Measurements from ENCODE around the gene PDIA4. TPM values are rescaled to one million over a fixed set of nuclear protein-coding genes. Genes with fewer than 3 reads are reported as not detected.
"Not testable (repeated sequence)": the region's sequence is repeated elsewhere in the genome, so short reads cannot be mapped to it uniquely, and the experiment has no call there.

PDIA4 gene
- total RNA-seq, 1 donor from 2014 or later, result 414 TPM

GRCh38 chr7:149071641-149072437 is 43.5 kb upstream of the PDIA4 start:
- DNase-seq (ENCODE audit: low read depth) (no peak), FAIRE-seq (no peak)
- no peak for TF ChIP-seq CTCF (IDR thresholded peaks at IDR 0.05; ENCODE audit: insufficient read depth, low read length, severe bottlenecking)
- Histone ChIP-seq H3K27me3 (ENCODE audit: control insufficient read depth, insufficient read depth, low read length) (no peaks in the 10 kb centered on the region), H3K4me3 (ENCODE audit: low read depth, low read length) (no peak overlapping the region), H3K36me3 (ENCODE audit: control insufficient read depth, insufficient read depth, low read length) (peaks cover 19% of the 10 kb centered on the region)

GRCh38 chr7:149071182-149071635 is 42.9 kb upstream of the PDIA4 start:
- Histone ChIP-seq H3K27me3 (ENCODE audit: control insufficient read depth, insufficient read depth, low read length) (no peaks in the 10 kb centered on the region), H3K36me3 (ENCODE audit: control insufficient read depth, insufficient read depth, low read length) (peaks cover 19% of the 10 kb centered on the region), H3K4me3 (ENCODE audit: low read depth, low read length) (no peak overlapping the region)
- no peak for TF ChIP-seq CTCF (IDR thresholded peaks at IDR 0.05; ENCODE audit: insufficient read depth, low read length, severe bottlenecking)
- FAIRE-seq, result no peak
- DNase-seq (ENCODE audit: low read depth), result no peak

GRCh38 chr7:149070372-149071125 is 42.2 kb upstream of the PDIA4 start:
- no peaks in the 10 kb centered on the region for H3K27me3 ChIP-seq (ENCODE audit: control insufficient read depth, insufficient read depth, low read length)
- no peak for TF ChIP-seq CTCF (IDR thresholded peaks at IDR 0.05; ENCODE audit: insufficient read depth, low read length, severe bottlenecking)
- no peak for DNase-seq (ENCODE audit: low read depth)
- peaks cover 19% of the 10 kb centered on the region for H3K36me3 ChIP-seq (ENCODE audit: control insufficient read depth, insufficient read depth, low read length)
- H3K4me3 ChIP-seq (ENCODE audit: low read depth, low read length), result no peak overlapping the region
- no peak for FAIRE-seq

GRCh38 chr7:149067869-149068268 is 39.6 kb upstream of the PDIA4 start:
- Histone ChIP-seq H3K4me3 (ENCODE audit: low read depth, low read length) (no peak overlapping the region), H3K27me3 (ENCODE audit: control insufficient read depth, insufficient read depth, low read length) (no peaks in the 10 kb centered on the region), H3K36me3 (ENCODE audit: control insufficient read depth, insufficient read depth, low read length) (peaks cover 15% of the 10 kb centered on the region)
- TF ChIP-seq CTCF (IDR thresholded peaks at IDR 0.05; ENCODE audit: insufficient read depth, low read length, severe bottlenecking), result peak; percentile 22
- peak; percentile 20 for DNase-seq (ENCODE audit: low read depth)
- no peak for FAIRE-seq

GRCh38 chr7:149063476-149063875 is 35.2 kb upstream of the PDIA4 start:
- no peaks in the 10 kb centered on the region for H3K36me3 ChIP-seq (ENCODE audit: control insufficient read depth, insufficient read depth, low read length)
- DNase-seq (ENCODE audit: low read depth), result no peak
- FAIRE-seq, result no peak
- H3K27me3 ChIP-seq (ENCODE audit: control insufficient read depth, insufficient read depth, low read length), result no peaks in the 10 kb centered on the region
- no peak overlapping the region for H3K4me3 ChIP-seq (ENCODE audit: low read depth, low read length)
- TF ChIP-seq CTCF (IDR thresholded peaks at IDR 0.05; ENCODE audit: insufficient read depth, low read length, severe bottlenecking), result no peak

GRCh38 chr7:149062217-149062899 is 34.1 kb upstream of the PDIA4 start:
- not testable (repeated sequence) for FAIRE-seq; H3K36me3 ChIP-seq (ENCODE audit: control insufficient read depth, insufficient read depth, low read length); DNase-seq (ENCODE audit: low read depth); H3K27me3 ChIP-seq (ENCODE audit: control insufficient read depth, insufficient read depth, low read length); H3K4me3 ChIP-seq (ENCODE audit: low read depth, low read length)
